ENCODE results near the gene PSMC3IP. TPM values are rescaled to one million over a fixed set of nuclear protein-coding genes. Genes with fewer than 3 reads are reported as not detected.

Gene PSMC3IP
- total RNA-seq, 4 donors from 2014 or later: 1.4 to 5.8 (median 4.5) TPM

DNA sequence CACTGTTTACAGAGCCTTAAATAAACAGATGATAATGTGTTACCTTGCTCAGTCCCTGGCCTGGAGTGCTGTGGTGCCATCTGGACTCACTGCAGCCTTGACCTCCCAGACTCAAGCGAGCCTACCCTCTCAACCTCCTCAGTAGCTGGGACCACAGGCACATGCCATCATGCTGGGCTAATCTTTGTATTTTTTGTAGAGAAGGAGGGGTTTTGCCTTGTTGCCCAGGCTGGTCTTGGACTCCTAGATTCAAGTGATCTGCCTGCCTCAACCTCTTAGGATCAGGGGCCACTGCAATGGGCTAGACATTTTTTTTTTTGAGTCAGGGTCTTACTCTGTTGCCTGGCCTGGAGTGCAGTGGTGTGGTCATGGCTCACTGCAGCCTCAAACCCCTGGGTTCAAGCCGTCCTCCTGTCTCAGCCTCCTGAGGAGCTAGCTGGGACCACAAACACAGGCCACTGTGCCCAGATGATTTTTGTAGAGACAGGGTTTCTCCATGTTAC is 46.5 kb downstream of the PSMC3IP start:
- intact Hi-C loops (cut with DNase I): no loop called here
- H3K4me1 ChIP-seq: peaks cover 6 to 43% of the 10 kb centered on the region in 2 donors
- peak overlapping the region in 1 of 3 donors; percentile 72 for H3K27ac ChIP-seq
- H3K4me3 ChIP-seq (replicated peaks in 1 of 3): no peak overlapping the region
- no peaks in the 10 kb centered on the region for H3K27me3 ChIP-seq
- TF ChIP-seq, protein P1, sequence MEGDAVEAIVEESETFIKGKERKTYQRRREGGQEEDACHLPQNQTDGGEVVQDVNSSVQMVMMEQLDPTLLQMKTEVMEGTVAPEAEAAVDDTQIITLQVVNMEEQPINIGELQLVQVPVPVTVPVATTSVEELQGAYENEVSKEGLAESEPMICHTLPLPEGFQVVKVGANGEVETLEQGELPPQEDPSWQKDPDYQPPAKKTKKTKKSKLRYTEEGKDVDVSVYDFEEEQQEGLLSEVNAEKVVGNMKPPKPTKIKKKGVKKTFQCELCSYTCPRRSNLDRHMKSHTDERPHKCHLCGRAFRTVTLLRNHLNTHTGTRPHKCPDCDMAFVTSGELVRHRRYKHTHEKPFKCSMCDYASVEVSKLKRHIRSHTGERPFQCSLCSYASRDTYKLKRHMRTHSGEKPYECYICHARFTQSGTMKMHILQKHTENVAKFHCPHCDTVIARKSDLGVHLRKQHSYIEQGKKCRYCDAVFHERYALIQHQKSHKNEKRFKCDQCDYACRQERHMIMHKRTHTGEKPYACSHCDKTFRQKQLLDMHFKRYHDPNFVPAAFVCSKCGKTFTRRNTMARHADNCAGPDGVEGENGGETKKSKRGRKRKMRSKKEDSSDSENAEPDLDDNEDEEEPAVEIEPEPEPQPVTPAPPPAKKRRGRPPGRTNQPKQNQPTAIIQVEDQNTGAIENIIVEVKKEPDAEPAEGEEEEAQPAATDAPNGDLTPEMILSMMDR (IDR thresholded peaks at IDR 0.05): no peak
- 95 to 100% methylated on average over 2 of the region's 2 CpGs for WGBS, 2 donors
- H3K36me3 ChIP-seq: no peaks in the 10 kb centered on the region
- H3K9me3 ChIP-seq: no peaks in the 10 kb centered on the region
- no peak for DNase-seq

- no peaks in the 10 kb centered on the region for H3K27me3 ChIP-seq
- DNase-seq: no peak
- H3K4me3 ChIP-seq (replicated peaks in 1 of 3): no peak overlapping the region
- peaks cover 6 to 36% of the 10 kb centered on the region in 2 donors for H3K4me1 ChIP-seq
- no peak overlapping the region for H3K27ac ChIP-seq
- H3K36me3 ChIP-seq: no peaks in the 10 kb centered on the region
- H3K9me3 ChIP-seq: no peaks in the 10 kb centered on the region
- intact Hi-C loops (cut with DNase I): loop anchor here (5.0 kb wide), 1 partner anchor 207 kb away; no protein-coding TSS in a partner anchor
- TF ChIP-seq, protein P1 (IDR thresholded peaks at IDR 0.05): no peak
- no peak for TF ChIP-seq POLR2A (IDR thresholded peaks at IDR 0.05)
- WGBS, 2 donors: 71 to 75% methylated on average over 3 of the region's 3 CpGs
Observed at GRCh38 chr17:42529061-42529460, 48.5 kb downstream of the PSMC3IP start.

- no peak for DNase-seq
- no peaks in the 10 kb centered on the region for H3K9me3 ChIP-seq
- H3K36me3 ChIP-seq: peaks cover 0 to under 1% of the 10 kb centered on the region in 2 donors
- intact Hi-C loops (cut with DNase I): loop anchor here (5.0 kb wide), 1 partner anchor 206 kb away; no protein-coding TSS in a partner anchor
- H3K4me1 ChIP-seq: peaks cover 6 to 39% of the 10 kb centered on the region in 2 donors
- no peak overlapping the region for H3K27ac ChIP-seq
- no peaks in the 10 kb centered on the region for H3K27me3 ChIP-seq
- 88 to 92% methylated on average over 6 of the region's 6 CpGs for WGBS, 2 donors
- no peak for TF ChIP-seq POLR2A (IDR thresholded peaks at IDR 0.05)
- TF ChIP-seq, protein P1 (IDR thresholded peaks at IDR 0.05): no peak
- H3K4me3 ChIP-seq (replicated peaks in 1 of 3): no peak overlapping the region
Observed at GRCh38 chr17:42527932-42528331, 49.6 kb downstream of the PSMC3IP start.

DNA sequence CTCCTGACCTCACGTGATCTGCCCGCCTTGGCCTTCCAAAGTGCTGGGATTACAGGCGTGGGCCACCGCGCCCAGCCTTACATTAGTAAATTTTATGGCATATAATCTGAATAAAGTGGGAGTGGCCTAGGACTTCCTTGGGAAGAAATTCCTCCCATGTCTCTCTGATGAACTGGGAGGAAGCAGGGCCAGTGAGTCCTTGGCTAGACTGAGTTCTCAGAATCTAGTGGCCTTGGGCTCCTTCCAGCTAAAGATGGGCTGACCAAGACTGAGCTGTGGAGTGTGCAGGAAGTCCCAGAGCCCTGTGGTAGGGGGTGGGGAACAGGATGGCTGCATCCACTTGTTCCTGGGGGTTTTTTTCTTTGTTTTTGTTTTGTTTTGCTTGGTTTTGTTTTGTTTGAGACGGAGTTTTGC is 51.5 kb downstream of the PSMC3IP start:
- Histone ChIP-seq H3K27ac (peak overlapping the region in 2 of 3 donors; percentile 68 to 78), H3K9me3 (no peaks in the 10 kb centered on the region), H3K27me3 (no peaks in the 10 kb centered on the region), H3K36me3 (peaks cover 0 to 10% of the 10 kb centered on the region in 2 donors), H3K4me1 (peaks cover 6 to 50% of the 10 kb centered on the region in 2 donors), H3K4me3 (replicated peaks in 1 of 3) (no peak overlapping the region)
- DNase-seq: peak in 1 of 2 donors; percentile 55
- intact Hi-C loops (cut with DNase I): loop anchor here (5.0 kb wide), 1 partner anchor 204 kb away; no protein-coding TSS in a partner anchor
- TF ChIP-seq POLR2A (IDR thresholded peaks at IDR 0.05): no peak
- TF ChIP-seq, protein P1 (IDR thresholded peaks at IDR 0.05): no peak
- 71 to 77% methylated on average over 6 of the region's 6 CpGs for WGBS, 2 donors

DNA sequence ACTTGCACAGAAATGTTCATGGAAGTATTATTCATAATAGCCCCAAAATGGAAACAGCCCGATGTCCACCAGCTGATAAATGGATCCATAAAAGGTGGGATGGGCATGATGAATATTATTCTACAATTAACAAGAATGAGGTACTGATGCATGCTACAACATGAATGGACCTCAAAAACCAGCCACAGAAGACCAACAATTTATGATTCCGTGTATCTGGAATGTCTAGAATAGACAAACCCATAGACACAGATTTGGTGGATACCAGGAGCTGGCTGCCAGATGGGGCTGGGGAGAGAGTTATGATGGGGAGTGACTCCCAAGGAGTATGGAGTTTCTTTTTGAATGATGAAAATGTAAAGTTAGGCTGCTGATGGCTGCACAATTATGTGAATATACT is 52.3 kb downstream of the PSMC3IP start:
- 87 to 90% methylated on average over 2 of the region's 2 CpGs for WGBS, 2 donors
- H3K27ac ChIP-seq: peak overlapping the region in 2 of 3 donors; percentile 30 to 78
- peaks cover 12 to 50% of the 10 kb centered on the region in 2 donors for H3K4me1 ChIP-seq
- intact Hi-C loops (cut with DNase I): loop anchor here (5.0 kb wide), 1 partner anchor 203 kb away; no protein-coding TSS in a partner anchor
- H3K36me3 ChIP-seq: peaks cover 0 to 11% of the 10 kb centered on the region in 2 donors
- H3K4me3 ChIP-seq (replicated peaks in 1 of 3): no peak overlapping the region
- TF ChIP-seq, protein P1 (IDR thresholded peaks at IDR 0.05): no peak
- TF ChIP-seq POLR2A (IDR thresholded peaks at IDR 0.05): no peak
- H3K9me3 ChIP-seq: no peaks in the 10 kb centered on the region
- no peak for DNase-seq
- no peaks in the 10 kb centered on the region for H3K27me3 ChIP-seq
